DMS153 treated with DMSO at 0.1 percent for 48 hours (cell line): ENCODE data around the gene STAC.
A peak's percentile ranks its signal among the peaks of the same experiment; 100 is the strongest.

Source experiments
- DNase-seq: peaks from one replicate; lab custom pipeline; 2025; ENCODE audit not compliant: unreplicated experiment; lab: John Stamatoyannopoulos, UW

Gene STAC, protein sequence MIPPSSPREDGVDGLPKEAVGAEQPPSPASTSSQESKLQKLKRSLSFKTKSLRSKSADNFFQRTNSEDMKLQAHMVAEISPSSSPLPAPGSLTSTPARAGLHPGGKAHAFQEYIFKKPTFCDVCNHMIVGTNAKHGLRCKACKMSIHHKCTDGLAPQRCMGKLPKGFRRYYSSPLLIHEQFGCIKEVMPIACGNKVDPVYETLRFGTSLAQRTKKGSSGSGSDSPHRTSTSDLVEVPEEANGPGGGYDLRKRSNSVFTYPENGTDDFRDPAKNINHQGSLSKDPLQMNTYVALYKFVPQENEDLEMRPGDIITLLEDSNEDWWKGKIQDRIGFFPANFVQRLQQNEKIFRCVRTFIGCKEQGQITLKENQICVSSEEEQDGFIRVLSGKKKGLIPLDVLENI

DNA sequence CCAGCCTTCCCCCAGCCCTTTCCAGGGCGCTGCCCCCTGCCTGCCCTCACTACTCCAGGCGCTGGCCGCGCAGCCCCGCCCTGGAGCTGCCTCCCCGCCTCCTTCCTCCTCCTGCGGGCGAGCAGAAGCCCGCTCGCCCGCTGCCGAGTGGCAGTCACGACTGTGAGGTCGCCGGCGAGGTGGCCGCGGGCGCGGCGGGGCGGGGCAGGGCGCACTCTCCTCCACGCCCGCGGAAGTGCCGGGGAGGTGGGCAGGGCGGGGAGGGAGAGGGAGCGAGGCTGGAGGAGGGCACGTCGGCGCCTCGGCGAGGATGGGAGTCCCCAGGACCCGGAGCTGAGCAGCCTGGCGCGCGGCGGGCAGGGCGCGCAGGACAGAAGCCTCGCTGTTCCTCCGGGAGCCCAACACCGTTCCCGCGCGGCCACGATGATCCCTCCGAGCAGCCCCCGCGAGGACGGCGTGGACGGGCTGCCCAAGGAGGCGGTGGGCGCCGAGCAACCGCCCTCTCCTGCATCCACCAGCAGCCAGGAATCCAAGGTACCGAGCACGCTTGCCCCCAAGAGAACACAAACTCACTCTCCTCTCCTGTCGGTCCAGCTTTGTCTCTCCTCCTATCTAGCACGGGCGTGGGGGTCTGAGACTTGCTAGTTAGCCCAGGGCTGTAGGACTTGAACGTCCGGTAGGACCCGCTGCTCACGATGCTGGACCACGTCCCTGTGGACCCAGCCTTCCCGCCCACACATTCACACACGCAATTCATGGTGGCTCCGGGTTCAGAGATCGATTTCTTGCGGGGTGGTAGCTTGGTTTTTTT lies at the start of gene STAC:
STAC (plus strand) TSS at position 284 of the 811 bp plus-strand sequence; CDS start at position 424, 140 bp downstream.
- DNase-seq: peak; percentile 11

- DNase-seq: no peak
Observed at GRCh38 chr3:36332139-36332538, 48.2 kb upstream of the STAC start.

DNA sequence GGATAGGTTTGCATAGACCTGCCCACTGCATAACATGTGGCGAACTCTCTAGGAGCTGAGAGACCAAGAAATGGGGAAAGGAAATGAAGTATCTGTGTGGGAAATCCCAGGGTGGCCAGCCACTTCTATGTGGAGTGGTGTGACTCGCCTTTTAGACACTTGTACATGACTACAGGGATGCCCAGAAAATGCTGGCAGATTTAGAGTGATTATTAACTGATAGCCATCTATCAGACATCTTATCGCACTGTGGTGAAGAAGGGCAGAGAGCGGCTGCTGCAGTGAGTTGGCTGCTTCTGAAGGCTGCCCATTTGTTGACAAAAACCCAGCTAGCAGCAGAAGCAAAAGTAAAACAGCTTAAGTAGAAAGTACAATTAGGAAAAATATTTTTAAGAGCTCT lies 18.1 kb upstream of the STAC start:
- no peak for DNase-seq

GRCh38 chr3:36362973-36363372 lies 17.3 kb upstream of the STAC start:
- DNase-seq: no peak

DNA sequence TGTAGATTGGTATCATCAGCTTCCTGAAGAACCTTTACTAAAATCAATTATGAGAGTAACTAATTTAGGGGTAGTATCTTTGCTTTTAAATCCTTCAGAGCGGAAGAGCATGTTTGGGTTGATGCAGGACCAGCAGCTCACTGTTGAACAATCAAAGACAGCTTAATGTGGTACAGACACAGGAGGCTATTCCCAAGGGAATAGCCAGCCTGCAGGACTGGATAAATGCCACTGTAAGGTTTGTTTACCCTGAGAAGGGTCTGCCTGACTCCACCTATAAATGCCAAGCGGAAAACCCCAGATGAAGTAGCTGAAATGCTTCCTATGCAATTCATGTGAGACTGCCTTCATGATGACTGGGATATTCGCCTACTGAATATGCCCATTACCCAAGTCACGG lies 16.0 kb upstream of the STAC start:
- peak; percentile 47 for DNase-seq

DNA sequence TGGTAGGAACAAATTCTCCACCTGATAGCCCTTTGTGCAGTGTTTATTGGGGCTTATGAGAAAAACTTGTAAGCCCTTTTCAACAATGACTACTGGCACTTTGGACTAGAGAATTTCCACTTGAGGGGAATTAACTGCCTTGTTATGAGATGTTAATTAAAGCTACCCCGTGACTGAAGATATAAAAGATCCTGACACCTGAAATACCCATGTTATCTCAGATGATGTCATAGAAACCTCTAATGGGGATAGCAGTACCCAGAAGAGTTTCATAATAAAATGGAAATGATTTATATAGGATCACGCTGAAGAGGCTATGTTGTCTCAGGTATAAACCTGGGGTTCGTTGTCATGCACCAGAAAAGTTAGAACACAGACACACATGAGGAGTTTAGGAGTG lies 14.5 kb upstream of the STAC start:
- no peak for DNase-seq

DNA sequence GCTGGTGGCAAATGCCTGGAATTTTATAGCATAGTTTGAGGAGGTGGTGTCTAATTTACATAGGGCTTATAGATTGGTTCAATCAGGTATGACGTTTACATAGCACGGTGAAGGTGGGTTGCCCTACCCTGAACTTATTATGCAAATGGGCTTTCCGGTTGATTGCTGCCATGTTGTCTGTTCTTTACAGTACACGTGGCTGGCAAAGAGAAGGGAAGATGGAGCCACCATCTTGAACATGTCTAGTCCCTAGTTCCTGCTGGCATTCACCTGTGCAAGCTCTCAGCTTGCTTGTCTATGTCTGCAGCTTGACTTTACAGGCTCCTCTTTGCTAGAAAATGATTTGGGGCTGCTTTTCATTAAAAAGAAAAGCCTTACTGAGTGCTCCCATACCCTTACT lies 14.0 kb upstream of the STAC start:
- no peak for DNase-seq

GRCh38 chr3:36367912-36368573 lies 12.3 kb upstream of the STAC start:
- DNase-seq: no peak

DNA sequence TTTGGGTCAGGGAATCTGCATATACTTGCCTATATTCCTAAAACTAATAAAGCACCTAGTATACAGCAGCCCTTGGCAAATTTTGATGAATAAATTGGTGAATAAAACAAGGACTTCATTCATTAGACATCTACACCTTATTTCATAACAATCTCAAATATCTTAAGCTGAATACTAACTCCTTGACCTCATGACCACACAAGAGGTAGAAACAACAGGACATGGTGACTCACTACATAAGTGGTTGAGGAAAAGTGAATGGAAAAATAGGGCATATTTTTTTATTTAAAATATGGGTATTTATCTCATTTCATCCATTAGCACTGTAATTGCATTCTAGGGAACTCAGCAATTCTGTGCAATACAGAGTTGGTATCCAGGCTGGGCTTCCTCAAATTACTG lies 7.8 kb upstream of the STAC start:
- no peak for DNase-seq

- no peak for DNase-seq
Observed at GRCh38 chr3:36373084-36373483, 7.2 kb upstream of the STAC start.

DNA sequence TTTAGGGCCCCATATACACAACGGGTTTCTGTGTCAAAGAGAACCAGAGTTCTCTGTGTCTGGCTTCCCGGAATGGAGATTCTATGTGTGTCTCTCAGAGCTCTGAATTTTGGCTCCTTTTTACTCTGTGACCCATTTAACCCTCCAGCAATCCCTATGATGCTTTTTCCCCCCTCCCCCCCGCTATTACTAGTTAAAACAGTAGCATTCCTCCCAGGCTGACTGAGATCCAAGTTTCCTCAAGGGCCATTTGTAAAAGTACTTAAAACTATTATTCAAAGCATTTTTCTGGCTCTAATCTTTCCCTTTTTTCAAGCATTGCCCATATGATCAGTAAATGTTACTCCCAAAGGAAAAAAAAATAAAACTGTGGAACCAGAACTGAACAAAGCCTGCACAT lies 6.6 kb upstream of the STAC start:
- DNase-seq: no peak

DNA sequence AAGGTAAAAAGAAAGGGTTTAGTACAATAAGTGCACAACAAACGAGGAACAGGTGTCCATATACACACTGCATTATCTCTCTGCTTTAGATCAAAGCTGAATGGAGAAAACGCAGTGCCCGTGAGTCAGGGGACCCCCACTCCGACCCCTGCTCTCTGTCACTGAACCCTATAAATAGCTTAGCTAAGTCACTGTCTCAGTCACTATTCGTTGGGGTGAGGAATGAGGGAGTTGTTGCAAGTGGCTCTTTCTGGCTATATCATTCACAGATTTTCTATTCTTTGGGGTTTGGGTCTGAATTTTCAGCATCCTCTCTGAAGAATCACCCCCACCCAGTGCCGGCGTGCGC lies 458 bp upstream of the STAC start:
- no peak for DNase-seq

DNA sequence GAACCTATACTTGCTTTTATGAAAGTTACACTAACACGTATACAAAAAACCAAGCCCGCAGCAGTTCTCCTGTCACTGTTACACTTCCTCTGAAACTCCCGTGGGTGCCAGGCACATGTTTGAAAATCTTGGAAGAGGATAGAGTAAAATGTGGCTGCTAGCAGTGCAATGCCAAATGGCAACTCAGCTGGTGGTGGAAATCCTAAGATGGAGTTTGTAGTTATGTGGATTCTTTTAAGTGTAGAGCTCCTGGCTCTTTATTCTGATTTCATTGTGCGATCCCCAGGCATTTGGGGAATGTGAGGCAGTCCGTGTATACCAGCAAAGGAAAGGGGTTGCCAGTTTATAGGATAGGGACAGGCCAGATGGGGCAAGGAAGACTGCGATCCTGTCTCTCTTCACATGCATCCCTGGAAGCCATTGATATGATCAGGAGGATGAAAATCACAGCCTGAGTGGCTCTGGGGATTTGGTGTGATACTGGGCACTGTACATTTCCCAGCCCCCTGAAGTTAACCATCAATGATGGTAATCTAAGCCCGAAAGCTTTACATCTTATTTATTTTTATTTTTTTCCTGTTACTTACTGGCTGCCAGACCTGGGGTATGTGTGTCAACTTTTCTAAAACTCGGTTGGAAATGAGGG lies 1.1 kb downstream of the STAC start:
- DNase-seq: no peak

GRCh38 chr3:36393563-36393962 lies 13.3 kb downstream of the STAC start:
- DNase-seq: no peak

GRCh38 chr3:36394176-36394575 lies 13.9 kb downstream of the STAC start:
- no peak for DNase-seq

GRCh38 chr3:36397841-36398240 lies 17.5 kb downstream of the STAC start:
- no peak for DNase-seq

DNA sequence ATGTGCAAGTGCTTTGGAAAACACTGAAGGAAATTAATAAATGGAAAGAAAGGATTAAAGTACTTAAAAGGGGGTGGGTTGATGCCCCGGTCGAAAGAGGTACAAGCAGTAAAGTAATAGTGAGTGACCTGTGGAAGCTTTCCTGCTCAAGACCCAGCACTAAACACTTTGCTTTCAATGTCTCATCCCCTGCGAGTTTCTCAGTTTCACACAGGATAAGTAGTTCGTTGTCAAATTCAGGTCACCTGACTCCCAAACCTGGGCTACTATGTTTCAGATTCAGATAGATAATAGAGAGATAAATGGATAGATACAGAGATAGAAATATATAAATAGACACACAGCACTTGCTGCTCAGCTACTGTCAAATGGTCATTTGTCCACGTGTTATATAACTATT lies 19.6 kb downstream of the STAC start:
- DNase-seq: no peak

GRCh38 chr3:36401056-36401455 lies 20.8 kb downstream of the STAC start:
- DNase-seq: no peak

GRCh38 chr3:36403661-36404060 lies 23.4 kb downstream of the STAC start:
- no peak for DNase-seq

DNA sequence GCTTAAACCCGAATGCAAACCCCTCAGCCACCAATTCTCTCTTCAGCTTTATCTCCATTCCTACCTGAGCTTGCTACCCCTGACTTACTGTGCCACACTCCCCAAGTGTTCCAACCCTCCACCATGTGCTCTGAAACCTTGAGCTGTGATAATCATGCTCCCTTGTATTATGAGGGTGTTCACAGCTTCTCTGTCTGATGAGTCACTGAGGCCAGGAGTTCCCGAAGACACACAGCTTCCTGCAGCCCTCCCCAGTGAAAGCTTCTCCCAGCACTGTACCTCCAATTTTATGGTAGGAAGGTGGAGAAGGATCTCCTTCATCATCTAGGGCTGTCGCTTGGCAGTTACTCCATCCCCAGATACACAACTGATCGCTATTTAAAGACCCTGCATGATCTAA lies 24.9 kb downstream of the STAC start:
- no peak for DNase-seq

GRCh38 chr3:36408146-36408545 lies 27.8 kb downstream of the STAC start:
- DNase-seq: no peak
